ENCODE results near the gene DDX6.
"Not testable (repeated sequence)": the region's sequence is repeated elsewhere in the genome, so short reads cannot be mapped to it uniquely, and the experiment has no call there.

DDX6 gene

GRCh38 chr11:118791111-118791960, at the start of gene DDX6:
Gene DDX6, minus strand, starts transcription at chr11:118791164. Its CDS starts 4,913 bp downstream, at chr11:118786251.
- DNase-seq (ENCODE audit: low read depth, low spot score): peak; percentile 82

GRCh38 chr11:118838905-118839553, 48.1 kb upstream of the DDX6 start:
- no peak for DNase-seq (ENCODE audit: low read depth, low spot score)

- DNase-seq (ENCODE audit: low read depth, low spot score): no peak
Measured at GRCh38 chr11:118837868-118838267, 46.9 kb upstream of the DDX6 start.

- DNase-seq (ENCODE audit: low read depth, low spot score): no peak
Measured at GRCh38 chr11:118834427-118835028, 43.6 kb upstream of the DDX6 start.

- DNase-seq (ENCODE audit: low read depth, low spot score): no peak
Measured at GRCh38 chr11:118827118-118827517, 36.2 kb upstream of the DDX6 start.

- not testable (repeated sequence) for DNase-seq (ENCODE audit: low read depth, low spot score)
Measured at GRCh38 chr11:118822936-118823510, 32.1 kb upstream of the DDX6 start.

- DNase-seq (ENCODE audit: low read depth, low spot score): no peak
Measured at GRCh38 chr11:118820412-118821357, 29.7 kb upstream of the DDX6 start.

- not testable (repeated sequence) for DNase-seq (ENCODE audit: low read depth, low spot score)
Measured at GRCh38 chr11:118820025-118820379, 29.0 kb upstream of the DDX6 start.

GRCh38 chr11:118819334-118820024, 28.5 kb upstream of the DDX6 start:
- no peak for DNase-seq (ENCODE audit: low read depth, low spot score)

GRCh38 chr11:118818130-118818529, 27.2 kb upstream of the DDX6 start:
- DNase-seq (ENCODE audit: low read depth, low spot score): no peak

- no peak for DNase-seq (ENCODE audit: low read depth, low spot score)
Measured at GRCh38 chr11:118813551-118813950, 22.6 kb upstream of the DDX6 start.

- DNase-seq (ENCODE audit: low read depth, low spot score): no peak
Measured at GRCh38 chr11:118812485-118812884, 21.5 kb upstream of the DDX6 start.

GRCh38 chr11:118807800-118808778, 17.1 kb upstream of the DDX6 start:
- DNase-seq (ENCODE audit: low read depth, low spot score): no peak

GRCh38 chr11:118806400-118806799, 15.4 kb upstream of the DDX6 start:
- DNase-seq (ENCODE audit: low read depth, low spot score): no peak

- no peak for DNase-seq (ENCODE audit: low read depth, low spot score)
Measured at GRCh38 chr11:118804094-118804493, 13.1 kb upstream of the DDX6 start.

GRCh38 chr11:118799372-118799771, 8.4 kb upstream of the DDX6 start:
- DNase-seq (ENCODE audit: low read depth, low spot score): no peak

- DNase-seq (ENCODE audit: low read depth, low spot score): no peak
Measured at GRCh38 chr11:118797510-118797909, 6.5 kb upstream of the DDX6 start.

GRCh38 chr11:118792570-118793124, 1.7 kb upstream of the DDX6 start:
- peak; percentile 8 for DNase-seq (ENCODE audit: low read depth, low spot score)

GRCh38 chr11:118791961-118792569, 1.1 kb upstream of the DDX6 start:
- no peak for DNase-seq (ENCODE audit: low read depth, low spot score)
